ENCODE results near the gene SRM.
"Not testable (repeated sequence)": the region's sequence is repeated elsewhere in the genome, so short reads cannot be mapped to it uniquely, and the experiment has no call there.

DNA sequence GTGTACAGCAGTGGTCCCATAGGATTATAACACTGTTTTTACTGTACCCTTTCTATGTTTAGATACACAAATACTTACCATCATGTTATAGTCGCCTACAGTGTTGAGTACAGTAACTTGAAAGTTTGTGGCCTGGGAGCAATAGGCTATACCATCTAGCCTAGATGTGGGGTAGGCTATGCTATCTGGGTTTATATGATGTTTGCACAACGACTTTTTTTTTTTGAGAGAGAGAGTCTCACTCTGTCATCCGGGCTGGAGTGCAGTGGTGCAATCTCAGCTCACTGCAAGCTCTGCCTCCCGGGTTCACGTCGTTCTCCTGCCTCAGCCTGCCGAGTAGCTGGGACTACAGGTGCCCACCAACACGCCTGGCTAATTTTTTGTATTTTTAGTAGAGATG lies 40.5 kb downstream of the SRM start:
- TF ChIP-seq, protein P1, sequence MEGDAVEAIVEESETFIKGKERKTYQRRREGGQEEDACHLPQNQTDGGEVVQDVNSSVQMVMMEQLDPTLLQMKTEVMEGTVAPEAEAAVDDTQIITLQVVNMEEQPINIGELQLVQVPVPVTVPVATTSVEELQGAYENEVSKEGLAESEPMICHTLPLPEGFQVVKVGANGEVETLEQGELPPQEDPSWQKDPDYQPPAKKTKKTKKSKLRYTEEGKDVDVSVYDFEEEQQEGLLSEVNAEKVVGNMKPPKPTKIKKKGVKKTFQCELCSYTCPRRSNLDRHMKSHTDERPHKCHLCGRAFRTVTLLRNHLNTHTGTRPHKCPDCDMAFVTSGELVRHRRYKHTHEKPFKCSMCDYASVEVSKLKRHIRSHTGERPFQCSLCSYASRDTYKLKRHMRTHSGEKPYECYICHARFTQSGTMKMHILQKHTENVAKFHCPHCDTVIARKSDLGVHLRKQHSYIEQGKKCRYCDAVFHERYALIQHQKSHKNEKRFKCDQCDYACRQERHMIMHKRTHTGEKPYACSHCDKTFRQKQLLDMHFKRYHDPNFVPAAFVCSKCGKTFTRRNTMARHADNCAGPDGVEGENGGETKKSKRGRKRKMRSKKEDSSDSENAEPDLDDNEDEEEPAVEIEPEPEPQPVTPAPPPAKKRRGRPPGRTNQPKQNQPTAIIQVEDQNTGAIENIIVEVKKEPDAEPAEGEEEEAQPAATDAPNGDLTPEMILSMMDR (IDR thresholded peaks at IDR 0.05), result not testable (repeated sequence)
- TF ChIP-seq POLR2AphosphoS5 (IDR thresholded peaks at IDR 0.05), result not testable (repeated sequence)
